Measurements from ENCODE around the gene AP4M1.
A peak's percentile ranks its signal among the peaks of the same experiment; 100 is the strongest.

Gene AP4M1

DNA sequence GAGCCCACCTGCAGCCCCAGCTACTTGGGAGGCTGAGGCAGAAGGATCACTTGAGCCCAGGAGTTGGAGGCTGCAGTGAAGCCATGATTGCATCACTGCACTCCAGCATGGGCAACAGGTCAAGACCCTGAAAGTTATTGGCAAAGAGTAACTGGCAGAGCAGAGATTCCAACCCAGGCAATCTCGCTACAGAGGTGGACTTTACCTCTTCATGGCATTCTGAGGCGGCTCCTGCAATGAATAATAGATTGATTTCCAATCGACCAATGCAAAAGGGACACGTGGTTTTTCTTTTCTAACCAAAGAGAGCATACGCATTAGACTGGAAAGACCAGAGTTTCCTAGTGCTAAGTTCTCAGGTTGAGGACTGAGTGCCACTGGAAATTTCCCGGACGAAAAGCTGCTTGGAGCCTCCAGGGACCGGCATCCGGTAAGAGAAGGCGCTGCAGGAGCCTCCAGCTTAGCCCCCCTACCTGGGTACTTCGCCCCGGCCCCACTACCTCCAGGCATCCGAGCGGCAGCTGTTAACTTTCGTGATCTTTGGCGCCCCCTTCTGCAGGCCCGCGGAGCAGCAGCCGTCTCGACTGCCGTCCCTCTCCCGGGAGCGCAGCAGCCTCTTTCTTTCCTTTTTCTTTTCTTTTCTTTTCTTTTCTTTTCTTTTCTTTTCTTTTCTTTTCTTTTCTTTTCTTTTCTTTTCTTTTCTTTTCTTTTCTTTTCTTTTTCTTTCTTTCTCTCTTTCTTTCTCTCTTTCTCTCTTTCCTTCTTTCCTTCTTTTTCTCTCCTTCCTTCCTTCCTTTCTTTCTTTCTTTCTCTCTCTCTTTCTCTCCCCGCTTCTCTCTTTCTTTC is 29.4 kb downstream of the AP4M1 start (continued):
- TF ChIP-seq OVOL3 (tag by site-specific recombination; IDR thresholded peaks at IDR 0.05) (no peak), SP2 (tag by site-specific recombination; IDR thresholded peaks at IDR 0.05) (no peak), ZNF366 (tag by site-specific recombination; conservative IDR thresholded peaks at IDR 0.05) (peak; percentile 99), ZEB2 (tag by site-specific recombination; IDR thresholded peaks at IDR 0.05) (peak; percentile 38; the same call in 1 of the 2 replicates), SP3 (tag by site-specific recombination; IDR thresholded peaks at IDR 0.05) (no peak), ZNF37A (tag by site-specific recombination; IDR thresholded peaks at IDR 0.05) (no peak), KLF7 (tag by site-specific recombination; IDR thresholded peaks at IDR 0.05; ENCODE audit: borderline replicate concordance) (no peak), ZNF133 (tag by site-specific recombination; IDR thresholded peaks at IDR 0.05) (no peak), ZNF274 (IDR thresholded peaks at IDR 0.05; ENCODE audit: low read length) (no peak), ZNF274 (tag by site-specific recombination; IDR thresholded peaks at IDR 0.05; ENCODE audit: borderline replicate concordance) (no peak), ZNF394 (tag by site-specific recombination; IDR thresholded peaks at IDR 0.05; ENCODE audit: borderline replicate concordance) (no peak), ZNF585B (tag by site-specific recombination; IDR thresholded peaks at IDR 0.05) (no peak), ZNF184 (tag by site-specific recombination; IDR thresholded peaks at IDR 0.05) (no peak), ZNF23 (tag by site-specific recombination; IDR thresholded peaks at IDR 0.05; ENCODE audit: borderline replicate concordance) (no peak), ZBTB1 (tag by site-specific recombination; IDR thresholded peaks at IDR 0.05) (no peak), ZIC2 (tag by site-specific recombination; IDR thresholded peaks at IDR 0.05) (peak; percentile 58), ZNF2 (tag by site-specific recombination; IDR thresholded peaks at IDR 0.05) (peak; percentile 71; the same call in 1 of the 2 replicates), ZNF169 (tag by site-specific recombination; IDR thresholded peaks at IDR 0.05) (no peak), HOXA7 (CRISPR knock-in tag; IDR thresholded peaks at IDR 0.05; ENCODE audit: borderline replicate concordance) (no peak), ZBTB17 (tag by site-specific recombination; IDR thresholded peaks at IDR 0.05) (peak; percentile 27; the same call in 1 of the 2 replicates), ZNF292 (tag by site-specific recombination; IDR thresholded peaks at IDR 0.05; ENCODE audit: borderline replicate concordance, low read depth) (no peak), EGR2 (tag by site-specific recombination; IDR thresholded peaks at IDR 0.05; ENCODE audit: low read depth) (no peak), ZSCAN16 (tag by site-specific recombination; IDR thresholded peaks at IDR 0.05) (no peak), ZNF350 (tag by site-specific recombination; IDR thresholded peaks at IDR 0.05) (no peak), ZFP3 (tag by site-specific recombination; IDR thresholded peaks at IDR 0.05; ENCODE audit: low read depth) (no peak), ZNF239 (tag by site-specific recombination; IDR thresholded peaks at IDR 0.05) (no peak), SETDB1 (IDR thresholded peaks at IDR 0.05; ENCODE audit: insufficient read length, low read length) (no peak), SCRT2 (tag by site-specific recombination; IDR thresholded peaks at IDR 0.05) (peak; percentile 98)
- TF ChIP-seq, protein P1, sequence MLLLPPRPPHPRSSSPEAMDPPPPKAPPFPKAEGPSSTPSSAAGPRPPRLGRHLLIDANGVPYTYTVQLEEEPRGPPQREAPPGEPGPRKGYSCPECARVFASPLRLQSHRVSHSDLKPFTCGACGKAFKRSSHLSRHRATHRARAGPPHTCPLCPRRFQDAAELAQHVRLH (tag by site-specific recombination; IDR thresholded peaks at IDR 0.05): no peak
- TF ChIP-seq, protein P2, sequence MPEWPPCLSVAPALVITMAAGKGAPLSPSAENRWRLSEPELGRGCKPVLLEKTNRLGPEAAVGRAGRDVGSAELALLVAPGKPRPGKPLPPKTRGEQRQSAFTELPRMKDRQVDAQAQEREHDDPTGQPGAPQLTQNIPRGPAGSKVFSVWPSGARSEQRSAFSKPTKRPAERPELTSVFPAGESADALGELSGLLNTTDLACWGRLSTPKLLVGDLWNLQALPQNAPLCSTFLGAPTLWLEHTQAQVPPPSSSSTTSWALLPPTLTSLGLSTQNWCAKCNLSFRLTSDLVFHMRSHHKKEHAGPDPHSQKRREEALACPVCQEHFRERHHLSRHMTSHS (tag by site-specific recombination; IDR thresholded peaks at IDR 0.05): no peak
- TF ChIP-seq, protein P3, sequence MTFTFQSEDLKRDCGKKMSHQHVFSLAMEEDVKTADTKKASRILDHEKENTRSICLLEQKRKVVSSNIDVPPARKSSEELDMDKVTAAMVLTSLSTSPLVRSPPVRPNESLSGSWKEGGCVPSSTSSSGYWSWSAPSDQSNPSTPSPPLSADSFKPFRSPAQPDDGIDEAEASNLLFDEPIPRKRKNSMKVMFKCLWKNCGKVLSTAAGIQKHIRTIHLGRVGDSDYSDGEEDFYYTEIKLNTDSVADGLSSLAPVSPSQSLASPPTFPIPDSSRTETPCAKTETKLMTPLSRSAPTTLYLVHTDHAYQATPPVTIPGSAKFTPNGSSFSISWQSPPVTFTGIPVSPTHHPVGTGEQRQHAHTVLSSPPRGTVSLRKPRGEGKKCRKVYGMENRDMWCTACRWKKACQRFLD (tag by site-specific recombination; IDR thresholded peaks at IDR 0.05): no peak
- TF ChIP-seq, protein P4, sequence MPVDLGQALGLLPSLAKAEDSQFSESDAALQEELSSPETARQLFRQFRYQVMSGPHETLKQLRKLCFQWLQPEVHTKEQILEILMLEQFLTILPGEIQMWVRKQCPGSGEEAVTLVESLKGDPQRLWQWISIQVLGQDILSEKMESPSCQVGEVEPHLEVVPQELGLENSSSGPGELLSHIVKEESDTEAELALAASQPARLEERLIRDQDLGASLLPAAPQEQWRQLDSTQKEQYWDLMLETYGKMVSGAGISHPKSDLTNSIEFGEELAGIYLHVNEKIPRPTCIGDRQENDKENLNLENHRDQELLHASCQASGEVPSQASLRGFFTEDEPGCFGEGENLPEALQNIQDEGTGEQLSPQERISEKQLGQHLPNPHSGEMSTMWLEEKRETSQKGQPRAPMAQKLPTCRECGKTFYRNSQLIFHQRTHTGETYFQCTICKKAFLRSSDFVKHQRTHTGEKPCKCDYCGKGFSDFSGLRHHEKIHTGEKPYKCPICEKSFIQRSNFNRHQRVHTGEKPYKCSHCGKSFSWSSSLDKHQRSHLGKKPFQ (tag by site-specific recombination; IDR thresholded peaks at IDR 0.05): no peak; the same call in 1 of the 2 replicates
- TF ChIP-seq, protein P5, sequence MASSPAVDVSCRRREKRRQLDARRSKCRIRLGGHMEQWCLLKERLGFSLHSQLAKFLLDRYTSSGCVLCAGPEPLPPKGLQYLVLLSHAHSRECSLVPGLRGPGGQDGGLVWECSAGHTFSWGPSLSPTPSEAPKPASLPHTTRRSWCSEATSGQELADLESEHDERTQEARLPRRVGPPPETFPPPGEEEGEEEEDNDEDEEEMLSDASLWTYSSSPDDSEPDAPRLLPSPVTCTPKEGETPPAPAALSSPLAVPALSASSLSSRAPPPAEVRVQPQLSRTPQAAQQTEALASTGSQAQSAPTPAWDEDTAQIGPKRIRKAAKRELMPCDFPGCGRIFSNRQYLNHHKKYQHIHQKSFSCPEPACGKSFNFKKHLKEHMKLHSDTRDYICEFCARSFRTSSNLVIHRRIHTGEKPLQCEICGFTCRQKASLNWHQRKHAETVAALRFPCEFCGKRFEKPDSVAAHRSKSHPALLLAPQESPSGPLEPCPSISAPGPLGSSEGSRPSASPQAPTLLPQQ (tag by site-specific recombination; IDR thresholded peaks at IDR 0.05): 0 out of 2 replicates have a peak, but pooled peaks have one; percentile 46
- TF ChIP-seq, protein P6, sequence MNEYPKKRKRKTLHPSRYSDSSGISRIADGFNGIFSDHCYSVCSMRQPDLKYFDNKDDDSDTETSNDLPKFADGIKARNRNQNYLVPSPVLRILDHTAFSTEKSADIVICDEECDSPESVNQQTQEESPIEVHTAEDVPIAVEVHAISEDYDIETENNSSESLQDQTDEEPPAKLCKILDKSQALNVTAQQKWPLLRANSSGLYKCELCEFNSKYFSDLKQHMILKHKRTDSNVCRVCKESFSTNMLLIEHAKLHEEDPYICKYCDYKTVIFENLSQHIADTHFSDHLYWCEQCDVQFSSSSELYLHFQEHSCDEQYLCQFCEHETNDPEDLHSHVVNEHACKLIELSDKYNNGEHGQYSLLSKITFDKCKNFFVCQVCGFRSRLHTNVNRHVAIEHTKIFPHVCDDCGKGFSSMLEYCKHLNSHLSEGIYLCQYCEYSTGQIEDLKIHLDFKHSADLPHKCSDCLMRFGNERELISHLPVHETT (tag by site-specific recombination; IDR thresholded peaks at IDR 0.05): peak; percentile 27; the same call in 1 of the 2 replicates
